MM.1S (cell line): Measurements from ENCODE around the gene ABCB6.

Experiments
- CTCF ChIP-seq: fragments of 300-600 bp; sonication (generic); IDR thresholded peaks from 2 replicates; pipeline ENCODE4 v1.5.1; 2016; ENCODE audit warnings: antibody characterized with exemption, low read length, mixed read lengths
- EZH2 ChIP-seq: fragments of 300-600 bp; sonication (generic); optimal IDR thresholded peaks from 2 replicates; pipeline ENCODE3; 2017; ENCODE audit warnings: low read depth, mild to moderate bottlenecking, antibody characterized with exemption, low read length, mixed read lengths

GRCh38 chr2:219248845-219249202 is 30.1 kb upstream of the ABCB6 start:
- no peak for TF ChIP-seq CTCF
- TF ChIP-seq EZH2, result no peak
